Kidney capillary endothelial cell (primary cell): ENCODE measurements around the gene ADK.

Experiments used
- DNase-seq: peaks from one replicate; pipeline ENCODE4 v3.0.0-alpha.2; 2018; ENCODE audit warnings: low spot score

Gene ADK

GRCh38 chr10:74620626-74621025, 469.6 kb downstream of the ADK start:
- no peak for DNase-seq

GRCh38 chr10:74623786-74624185, 472.8 kb downstream of the ADK start:
- DNase-seq = no peak

GRCh38 chr10:74624501-74624900, 473.5 kb downstream of the ADK start:
- DNase-seq = no peak

- no peak for DNase-seq
Observed at GRCh38 chr10:74628136-74628535, 477.1 kb downstream of the ADK start.

- DNase-seq = no peak
Observed at GRCh38 chr10:74634995-74635536, 484.0 kb downstream of the ADK start.

GRCh38 chr10:74635655-74636054, 484.6 kb downstream of the ADK start:
- DNase-seq = no peak

- no peak for DNase-seq
Observed at GRCh38 chr10:74637685-74638084, 486.7 kb downstream of the ADK start.

GRCh38 chr10:74640134-74640921, 489.3 kb downstream of the ADK start:
- DNase-seq = no peak

GRCh38 chr10:74641659-74642058, 490.6 kb downstream of the ADK start:
- no peak for DNase-seq

GRCh38 chr10:74642901-74643595, 492.0 kb downstream of the ADK start:
- DNase-seq = no peak

GRCh38 chr10:74643596-74643975, 492.6 kb downstream of the ADK start:
- no peak for DNase-seq

- DNase-seq = no peak
Observed at GRCh38 chr10:74644738-74645137, 493.7 kb downstream of the ADK start.

- DNase-seq = no peak
Observed at GRCh38 chr10:74645692-74646091, 494.7 kb downstream of the ADK start.

- no peak for DNase-seq
Observed at GRCh38 chr10:74650613-74651012, 499.6 kb downstream of the ADK start.

- no peak for DNase-seq
Observed at GRCh38 chr10:74651565-74651964, 500.5 kb downstream of the ADK start.

GRCh38 chr10:74652664-74653063, 501.6 kb downstream of the ADK start:
- DNase-seq = no peak

- DNase-seq = no peak
Observed at GRCh38 chr10:74658511-74658910, 507.5 kb downstream of the ADK start.

GRCh38 chr10:74662635-74663034, 511.6 kb downstream of the ADK start:
- DNase-seq = no peak

- DNase-seq = no peak
Observed at GRCh38 chr10:74669210-74669609, 518.2 kb downstream of the ADK start.

GRCh38 chr10:74671716-74672115, 520.7 kb downstream of the ADK start:
- no peak for DNase-seq

GRCh38 chr10:74672430-74673165, 521.6 kb downstream of the ADK start:
- DNase-seq = no peak

GRCh38 chr10:74674927-74675326, 523.9 kb downstream of the ADK start:
- DNase-seq = no peak

GRCh38 chr10:74675484-74675883, 524.5 kb downstream of the ADK start:
- no peak for DNase-seq
